Activated T-cell treated with anti-CD3 and anti-CD28 coated beads for 48 hours (primary cell): ENCODE measurements around the gene TTPAL.
A peak's percentile ranks its signal among the peaks of the same experiment; 100 is the strongest.

Experiments
- DNase-seq: peaks from one replicate; pipeline ENCODE4 v3.0.0-alpha.2; 2020; ENCODE audit warnings: low read depth

TTPAL gene, protein sequence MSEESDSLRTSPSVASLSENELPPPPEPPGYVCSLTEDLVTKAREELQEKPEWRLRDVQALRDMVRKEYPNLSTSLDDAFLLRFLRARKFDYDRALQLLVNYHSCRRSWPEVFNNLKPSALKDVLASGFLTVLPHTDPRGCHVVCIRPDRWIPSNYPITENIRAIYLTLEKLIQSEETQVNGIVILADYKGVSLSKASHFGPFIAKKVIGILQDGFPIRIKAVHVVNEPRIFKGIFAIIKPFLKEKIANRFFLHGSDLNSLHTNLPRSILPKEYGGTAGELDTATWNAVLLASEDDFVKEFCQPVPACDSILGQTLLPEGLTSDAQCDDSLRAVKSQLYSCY

GRCh38 chr20:44475694-44476560 is at the start of gene TTPAL:
TSS of gene TTPAL (plus strand) at chr20:44475874. CDS start at chr20:44480000, 4,126 bp downstream.
- DNase-seq: peak; percentile 93

- no peak for DNase-seq
Observed at GRCh38 chr20:44425923-44426322, 49.8 kb upstream of the TTPAL start.

GRCh38 chr20:44426879-44427790 is 48.5 kb upstream of the TTPAL start:
- DNase-seq: no peak

GRCh38 chr20:44427804-44428173 is 47.9 kb upstream of the TTPAL start:
- DNase-seq: no peak

DNA sequence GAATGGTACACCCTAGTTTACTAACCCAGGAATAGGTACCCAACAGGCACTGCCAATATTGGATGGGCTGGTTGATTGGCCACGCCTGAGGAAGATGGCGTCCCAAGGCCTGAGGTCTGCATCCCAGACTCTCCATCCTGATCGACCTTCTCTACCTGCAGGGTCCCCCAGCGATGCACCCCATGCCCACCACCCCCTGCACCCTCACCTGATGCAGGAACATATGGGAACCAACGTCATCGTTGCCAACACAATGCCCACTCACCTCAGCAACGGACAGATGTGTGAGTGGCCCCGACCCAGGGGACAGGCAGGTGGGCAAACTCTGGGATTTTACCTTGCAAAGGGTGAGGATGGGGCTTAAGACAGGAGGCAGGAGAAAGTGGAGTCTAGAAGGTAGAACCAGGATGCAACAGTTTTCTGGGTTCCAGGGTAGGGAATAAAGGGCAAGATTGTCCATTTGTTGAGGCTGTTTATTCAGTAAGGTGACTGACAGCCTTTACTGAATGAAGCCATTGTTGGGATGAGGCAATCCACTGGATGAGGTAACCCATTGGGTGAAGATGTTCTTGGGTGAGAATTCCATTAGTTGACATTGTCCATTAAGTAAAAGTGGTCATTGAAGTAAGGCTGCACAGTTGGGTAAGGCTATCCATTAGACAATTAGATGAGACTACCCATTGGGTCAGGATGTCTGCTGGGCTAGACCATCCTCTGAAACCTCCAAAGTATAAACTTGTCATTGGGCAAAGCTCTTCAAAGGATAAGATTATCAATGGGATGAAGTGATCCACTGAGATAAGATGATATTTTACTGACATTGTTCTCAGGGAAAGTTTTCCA is 47.3 kb upstream of the TTPAL start:
- DNase-seq: no peak

DNA sequence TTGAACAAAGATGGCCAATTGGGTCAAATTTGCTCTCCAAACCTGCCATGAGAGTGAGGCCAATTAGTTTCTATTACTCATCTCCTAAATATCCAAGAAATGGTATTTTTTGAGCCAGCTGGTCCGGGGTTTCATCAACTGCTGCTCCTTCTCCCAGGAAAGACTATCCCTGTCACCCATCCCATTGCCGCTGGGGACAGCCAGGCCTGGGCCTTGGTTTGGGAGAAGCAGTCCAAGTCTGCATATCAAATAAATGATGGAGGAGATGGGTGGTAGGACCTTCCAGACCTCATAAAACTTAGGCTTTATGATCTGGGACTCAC is 46.7 kb upstream of the TTPAL start:
- DNase-seq: no peak

- no peak for DNase-seq
Observed at GRCh38 chr20:44429419-44430269, 46.0 kb upstream of the TTPAL start.

- DNase-seq: no peak
Observed at GRCh38 chr20:44430270-44431065, 45.2 kb upstream of the TTPAL start.

GRCh38 chr20:44431118-44431501 is 44.6 kb upstream of the TTPAL start:
- no peak for DNase-seq

DNA sequence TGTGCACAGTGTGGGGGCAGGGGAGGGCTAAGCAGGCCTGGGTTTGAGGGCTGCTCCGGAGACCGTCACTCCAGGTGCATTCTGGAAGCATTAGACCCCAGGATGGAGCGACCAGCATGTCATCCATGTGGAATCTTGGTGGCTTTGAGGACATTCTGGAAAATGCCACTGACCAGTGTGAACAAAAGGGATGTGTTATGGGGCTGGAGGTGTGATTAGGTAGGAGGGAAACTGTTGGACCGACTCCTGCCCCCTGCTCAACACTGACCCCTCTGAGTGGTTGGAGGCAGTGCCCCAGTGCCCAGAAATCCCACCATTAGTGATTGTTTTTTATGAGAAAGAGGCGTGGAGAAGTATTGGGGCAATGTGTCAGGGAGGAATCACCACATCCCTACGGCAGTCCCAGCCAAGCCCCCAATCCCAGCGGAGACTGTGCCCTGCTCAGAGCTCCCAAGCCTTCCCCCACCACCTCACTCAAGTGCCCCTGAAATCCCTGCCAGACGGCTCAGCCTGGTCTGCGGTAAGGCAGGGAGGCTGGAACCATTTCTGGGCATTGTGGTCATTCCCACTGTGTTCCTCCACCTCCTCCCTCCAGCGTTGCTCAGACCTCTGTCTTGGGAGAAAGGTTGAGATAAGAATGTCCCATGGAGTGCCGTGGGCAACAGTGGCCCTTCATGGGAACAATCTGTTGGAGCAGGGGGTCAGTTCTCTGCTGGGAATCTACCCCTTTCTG is 44.0 kb upstream of the TTPAL start:
- DNase-seq: no peak

DNA sequence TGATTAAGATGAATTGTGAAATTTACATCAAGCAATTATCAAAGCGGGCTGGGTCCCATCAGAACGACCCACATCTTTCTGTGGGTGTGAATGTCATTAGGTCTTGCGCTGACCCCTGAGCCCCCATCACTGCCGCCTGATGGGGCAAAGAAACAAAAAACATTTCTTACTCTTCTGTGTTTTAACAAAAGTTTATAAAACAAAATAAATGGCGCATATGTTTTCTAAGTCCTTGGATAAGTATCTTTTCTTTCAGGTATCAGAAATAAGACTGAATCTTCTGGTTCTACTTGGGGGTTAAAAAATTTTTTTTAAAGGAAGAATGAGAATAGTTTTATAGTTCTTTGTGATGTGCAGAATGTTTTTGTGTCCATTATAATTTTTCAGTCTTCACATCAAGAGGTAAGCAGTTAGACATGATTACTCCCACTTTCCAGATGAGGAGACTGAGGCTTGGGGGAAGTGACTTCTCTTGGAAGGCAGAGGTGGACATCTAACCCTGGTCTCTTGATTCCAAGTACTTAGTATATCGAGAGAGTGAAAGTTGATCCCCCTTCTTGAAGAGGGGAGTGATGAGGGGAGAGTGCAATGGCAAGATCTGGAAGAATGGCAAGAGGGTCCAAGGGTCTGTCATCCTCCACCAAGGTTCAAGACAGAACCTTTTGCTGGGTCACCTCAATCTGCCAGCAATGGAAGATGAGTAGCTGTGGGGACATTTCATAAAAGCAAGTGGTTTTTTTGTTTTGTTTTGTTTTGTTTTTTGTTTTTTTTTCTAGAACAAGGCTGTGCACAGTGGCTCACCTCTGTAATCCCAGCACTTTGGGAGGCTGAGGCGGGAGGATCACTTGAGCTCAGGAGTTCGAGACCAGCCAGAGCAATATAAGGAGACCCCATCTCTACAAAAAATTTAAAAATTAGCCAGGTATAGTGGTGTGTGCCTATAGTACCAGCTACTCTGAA is 42.8 kb upstream of the TTPAL start:
- DNase-seq: no peak

GRCh38 chr20:44433751-44434538 is 41.7 kb upstream of the TTPAL start:
- DNase-seq: no peak

DNA sequence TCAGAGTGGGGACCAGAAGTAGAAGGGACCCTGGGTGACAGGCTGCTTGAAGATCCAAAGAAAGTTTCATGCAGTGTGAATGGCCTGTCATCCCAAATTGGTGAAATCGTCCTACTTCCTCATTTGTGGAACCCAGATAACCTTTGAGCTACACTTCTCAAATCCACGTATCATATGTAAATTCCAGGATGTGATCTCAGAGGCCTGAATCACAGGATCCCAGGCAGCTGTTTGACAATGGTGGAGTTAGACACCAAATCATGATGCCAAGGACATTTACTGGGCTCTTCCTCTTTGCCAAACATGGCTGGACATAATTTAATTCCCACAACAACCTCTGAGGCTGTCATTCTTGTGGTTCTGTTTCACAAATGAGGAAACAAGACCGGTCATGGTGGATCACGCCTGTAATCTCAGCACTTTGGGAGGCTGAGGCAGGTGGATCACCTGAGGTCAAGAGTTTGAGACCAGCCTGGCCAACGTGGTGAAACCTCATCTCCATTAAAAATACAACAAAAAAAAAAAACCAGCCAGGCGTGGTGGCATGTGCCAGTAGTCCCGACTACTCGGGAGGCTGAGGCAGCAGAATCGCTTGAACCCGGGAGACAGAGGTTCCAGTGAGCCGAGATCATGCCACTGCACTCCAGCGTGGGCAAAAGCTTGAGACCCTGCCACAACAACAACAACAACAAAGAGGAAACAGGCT is 39.9 kb upstream of the TTPAL start:
- DNase-seq: no peak

GRCh38 chr20:44436393-44436792 is 39.3 kb upstream of the TTPAL start:
- no peak for DNase-seq

GRCh38 chr20:44437497-44437896 is 38.2 kb upstream of the TTPAL start:
- no peak for DNase-seq

- DNase-seq: no peak
Observed at GRCh38 chr20:44438782-44439181, 36.9 kb upstream of the TTPAL start.
